ENCODE results near the gene COBL. TPM values are rescaled to one million over a fixed set of nuclear protein-coding genes. Genes with fewer than 3 reads are reported as not detected.

The COBL gene
- total and polyA plus RNA-seq, 3 experiments from 2014 or later: not detected

GRCh38 chr7:51132661-51133060 lies 183.9 kb downstream of the COBL start:
- Mint-ChIP-seq H3K9me3 (no peaks in the 10 kb centered on the region), H3K4me3 (no peak overlapping the region), H3K27me3 (peaks cover 0 to 2% of the 10 kb centered on the region in 2 donors), H3K27ac (no peak overlapping the region), H3K36me3 (peaks cover 0 to 4% (median 0%) of the 10 kb centered on the region in 3 donors), H3K4me1 (no peaks in the 10 kb centered on the region)
- Histone ChIP-seq H3K4me3 (ENCODE audit: low read length) (no peak overlapping the region), H3K36me3 (ENCODE audit: insufficient read depth, low read length) (no peaks in the 10 kb centered on the region), H3K9me3 (ENCODE audit: low read length) (no peaks in the 10 kb centered on the region), H3K4me1 (ENCODE audit: insufficient read depth, low read length) (no peaks in the 10 kb centered on the region), H3K27me3 (ENCODE audit: insufficient read depth, low read length, poor library complexity, severe bottlenecking) (no peaks in the 10 kb centered on the region), H3K27ac (ENCODE audit: low read depth, low read length) (no peak overlapping the region)
- ChIA-PET POLR2A (no interaction called here), CTCF (interaction anchor here (1.2 kb wide), 1 partner anchor 28 kb away, joined by 4 read pairs; no protein-coding TSS in a partner anchor)
- no peak for DNase-seq

- Mint-ChIP-seq H3K4me1 (no peaks in the 10 kb centered on the region), H3K27ac (no peak overlapping the region), H3K27me3 (peaks cover 0 to 4% of the 10 kb centered on the region in 2 donors), H3K9me3 (no peaks in the 10 kb centered on the region), H3K4me3 (no peak overlapping the region), H3K36me3 (peaks cover 0 to 4% (median 0%) of the 10 kb centered on the region in 3 donors)
- Histone ChIP-seq H3K27ac (ENCODE audit: low read depth, low read length) (no peak overlapping the region), H3K36me3 (ENCODE audit: insufficient read depth, low read length) (no peaks in the 10 kb centered on the region), H3K27me3 (ENCODE audit: insufficient read depth, low read length, poor library complexity, severe bottlenecking) (no peaks in the 10 kb centered on the region), H3K9me3 (ENCODE audit: low read length) (no peaks in the 10 kb centered on the region), H3K4me1 (ENCODE audit: insufficient read depth, low read length) (no peaks in the 10 kb centered on the region), H3K4me3 (ENCODE audit: low read length) (no peak overlapping the region)
- ChIA-PET POLR2A (no interaction called here), CTCF (interaction anchor here (0.6 kb wide), 1 partner anchor 24 kb away, joined by 3 read pairs; no protein-coding TSS in a partner anchor)
- no peak for DNase-seq
Observed at GRCh38 chr7:51129527-51130472, 186.8 kb downstream of the COBL start.

GRCh38 chr7:51128545-51129435 lies 187.8 kb downstream of the COBL start:
- H3K36me3 ChIP-seq (ENCODE audit: insufficient read depth, low read length): no peaks in the 10 kb centered on the region
- Mint-ChIP-seq H3K4me3 (no peak overlapping the region), H3K4me1 (peaks cover 0 to 3% (median under 1%) of the 10 kb centered on the region in 3 donors), H3K27me3 (peaks cover 0 to 2% of the 10 kb centered on the region in 2 donors), H3K36me3 (peaks cover 0 to 4% (median 0%) of the 10 kb centered on the region in 3 donors), H3K27ac (no peak overlapping the region), H3K9me3 (no peaks in the 10 kb centered on the region)
- H3K9me3 ChIP-seq (ENCODE audit: low read length): no peaks in the 10 kb centered on the region
- no peaks in the 10 kb centered on the region for H3K4me1 ChIP-seq (ENCODE audit: insufficient read depth, low read length)
- H3K27me3 ChIP-seq (ENCODE audit: insufficient read depth, low read length, poor library complexity, severe bottlenecking): no peaks in the 10 kb centered on the region
- H3K4me3 ChIP-seq (ENCODE audit: low read length): no peak overlapping the region
- ChIA-PET POLR2A (no interaction called here), CTCF (no interaction called here)
- no peak overlapping the region for H3K27ac ChIP-seq (ENCODE audit: low read depth, low read length)
- no peak for DNase-seq

DNA sequence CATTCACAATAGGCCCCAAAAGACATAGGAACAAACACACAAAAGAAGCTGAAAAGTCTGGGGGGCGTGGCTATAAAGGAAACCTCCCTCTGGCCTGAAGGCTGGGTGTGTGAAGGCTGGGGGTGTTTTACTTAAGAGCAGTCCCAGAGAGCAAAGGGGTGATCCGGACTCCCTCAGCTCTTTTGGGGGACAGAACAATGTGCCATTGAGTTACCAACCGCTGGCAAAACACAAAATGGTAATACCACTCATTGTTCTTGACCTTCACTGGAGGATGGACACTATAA lies 189.0 kb downstream of the COBL start:
- Mint-ChIP-seq H3K36me3 (peaks cover 0 to 4% (median 0%) of the 10 kb centered on the region in 3 donors), H3K4me1 (peaks cover 3 to 12% (median 8%) of the 10 kb centered on the region in 3 donors), H3K4me3 (no peak overlapping the region), H3K9me3 (no peaks in the 10 kb centered on the region), H3K27me3 (peaks cover 0 to 2% of the 10 kb centered on the region in 2 donors), H3K27ac (peak overlapping the region in 1 of 8 donors; percentile 63)
- ChIA-PET CTCF (no interaction called here), POLR2A (no interaction called here)
- no peak for DNase-seq
- Histone ChIP-seq H3K36me3 (ENCODE audit: insufficient read depth, low read length) (no peaks in the 10 kb centered on the region), H3K27me3 (ENCODE audit: insufficient read depth, low read length, poor library complexity, severe bottlenecking) (no peaks in the 10 kb centered on the region), H3K9me3 (ENCODE audit: low read length) (no peaks in the 10 kb centered on the region), H3K27ac (ENCODE audit: low read depth, low read length) (no peak overlapping the region), H3K4me1 (ENCODE audit: insufficient read depth, low read length) (no peaks in the 10 kb centered on the region), H3K4me3 (ENCODE audit: low read length) (no peak overlapping the region)

DNA sequence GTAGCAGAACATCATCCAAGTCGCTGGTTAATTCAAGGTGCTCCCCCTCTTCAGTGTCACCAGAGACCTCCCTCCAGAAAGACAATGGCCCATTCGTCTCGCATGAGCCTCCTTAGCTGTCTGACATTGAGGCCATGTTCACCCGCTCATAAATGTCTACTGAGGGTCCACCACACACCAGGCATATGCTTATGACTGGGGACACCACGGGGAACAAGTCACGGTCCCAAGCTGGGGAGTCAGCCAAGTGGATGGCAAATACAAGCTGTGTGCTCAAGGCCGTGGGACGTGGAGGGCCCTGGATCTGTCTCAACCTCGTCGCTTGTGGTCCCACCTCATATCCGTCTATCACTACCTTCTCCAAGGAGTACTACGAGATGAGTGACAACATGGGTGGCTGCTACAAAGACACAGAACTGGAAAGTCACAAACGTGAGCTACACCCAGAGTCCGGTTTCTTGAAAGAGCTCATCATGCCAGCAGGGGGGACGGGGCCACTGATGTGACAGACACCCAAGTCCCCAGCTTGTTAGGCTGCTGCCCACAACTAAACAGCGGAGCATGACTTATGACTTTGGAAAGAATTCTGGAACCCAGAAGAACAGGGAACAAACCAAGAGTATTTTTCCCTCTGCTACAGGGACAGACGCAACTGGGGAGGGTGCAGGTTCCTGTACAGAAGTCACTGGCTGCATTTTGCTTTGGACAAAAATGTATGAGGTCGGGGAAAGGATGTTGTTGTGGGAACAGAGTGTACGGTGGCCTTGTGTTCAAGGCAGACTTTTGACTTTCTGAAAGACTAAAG lies 189.6 kb downstream of the COBL start:
- Histone ChIP-seq H3K36me3 (ENCODE audit: insufficient read depth, low read length) (no peaks in the 10 kb centered on the region), H3K27ac (ENCODE audit: low read depth, low read length) (no peak overlapping the region), H3K9me3 (ENCODE audit: low read length) (no peaks in the 10 kb centered on the region), H3K27me3 (ENCODE audit: insufficient read depth, low read length, poor library complexity, severe bottlenecking) (no peaks in the 10 kb centered on the region), H3K4me1 (ENCODE audit: insufficient read depth, low read length) (no peaks in the 10 kb centered on the region), H3K4me3 (ENCODE audit: low read length) (no peak overlapping the region)
- Mint-ChIP-seq H3K4me3 (no peak overlapping the region), H3K27me3 (peaks cover 0 to 2% of the 10 kb centered on the region in 2 donors), H3K27ac (no peak overlapping the region), H3K36me3 (peaks cover 0 to 4% (median 0%) of the 10 kb centered on the region in 3 donors), H3K4me1 (peaks cover 6 to 18% (median 13%) of the 10 kb centered on the region in 3 donors), H3K9me3 (no peaks in the 10 kb centered on the region)
- ChIA-PET POLR2A (no interaction called here), CTCF (no interaction called here)
- no peak for DNase-seq

DNA sequence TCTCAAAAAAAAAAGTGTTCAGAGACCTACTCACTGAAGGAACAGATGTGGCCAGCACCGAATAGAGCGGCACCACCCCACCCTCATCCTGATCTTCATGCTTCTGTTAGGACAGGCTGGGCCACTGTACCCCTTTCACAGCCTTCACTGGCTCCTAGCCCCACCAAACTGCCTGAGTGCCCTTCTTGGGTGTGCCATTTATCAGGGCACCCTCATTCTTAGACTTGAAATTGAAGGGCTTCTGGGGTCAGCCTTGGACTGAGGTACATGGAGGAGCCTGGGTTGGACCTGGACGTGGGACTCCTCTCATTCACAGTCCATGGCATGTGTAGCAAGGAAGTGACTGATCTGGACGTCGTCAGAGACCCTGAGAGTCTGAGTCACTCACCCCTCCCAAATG lies 190.3 kb downstream of the COBL start:
- H3K4me1 ChIP-seq (ENCODE audit: insufficient read depth, low read length): peaks cover 2% of the 10 kb centered on the region
- no peaks in the 10 kb centered on the region for H3K9me3 Mint-ChIP-seq
- H3K4me1 Mint-ChIP-seq: peaks cover 12 to 24% (median 20%) of the 10 kb centered on the region in 3 donors
- CTCF ChIA-PET: no interaction called here
- H3K4me3 ChIP-seq (ENCODE audit: low read length): no peak overlapping the region
- no peak overlapping the region for H3K27ac Mint-ChIP-seq
- no peaks in the 10 kb centered on the region for H3K9me3 ChIP-seq (ENCODE audit: low read length)
- peaks cover 0 to 4% (median 0%) of the 10 kb centered on the region in 3 donors for H3K36me3 Mint-ChIP-seq
- no peak overlapping the region for H3K4me3 Mint-ChIP-seq
- POLR2A ChIA-PET: no interaction called here
- no peak overlapping the region for H3K27ac ChIP-seq (ENCODE audit: low read depth, low read length)
- peaks cover 0 to 2% of the 10 kb centered on the region in 2 donors for H3K27me3 Mint-ChIP-seq
- DNase-seq: no peak
- no peaks in the 10 kb centered on the region for H3K36me3 ChIP-seq (ENCODE audit: insufficient read depth, low read length)
- H3K27me3 ChIP-seq (ENCODE audit: insufficient read depth, low read length, poor library complexity, severe bottlenecking): no peaks in the 10 kb centered on the region

- Mint-ChIP-seq H3K36me3 (peaks cover 0 to 2% (median 0%) of the 10 kb centered on the region in 3 donors), H3K27me3 (peaks cover 0 to 2% of the 10 kb centered on the region in 2 donors), H3K9me3 (no peaks in the 10 kb centered on the region), H3K27ac (no peak overlapping the region), H3K4me3 (no peak overlapping the region), H3K4me1 (peaks cover 18 to 31% (median 30%) of the 10 kb centered on the region in 3 donors)
- Histone ChIP-seq H3K4me1 (ENCODE audit: insufficient read depth, low read length) (peaks cover 7% of the 10 kb centered on the region), H3K27me3 (ENCODE audit: insufficient read depth, low read length, poor library complexity, severe bottlenecking) (no peaks in the 10 kb centered on the region), H3K9me3 (ENCODE audit: low read length) (no peaks in the 10 kb centered on the region), H3K4me3 (ENCODE audit: low read length) (no peak overlapping the region), H3K36me3 (ENCODE audit: insufficient read depth, low read length) (no peaks in the 10 kb centered on the region), H3K27ac (ENCODE audit: low read depth, low read length) (no peak overlapping the region)
- ChIA-PET POLR2A (no interaction called here), CTCF (no interaction called here)
- DNase-seq: no peak
Observed at GRCh38 chr7:51124321-51124720, 192.3 kb downstream of the COBL start.
